ENCODE results near the gene PPP2R2B. TPM values are rescaled to one million over a fixed set of nuclear protein-coding genes. Genes with fewer than 3 reads are reported as not detected.
"Not testable (repeated sequence)": the region's sequence is repeated elsewhere in the genome, so short reads cannot be mapped to it uniquely, and the experiment has no call there.

PPP2R2B gene
- total RNA-seq, 4 donors from 2014 or later = 0.20 to 1.9 (median 1.3) TPM

DNA sequence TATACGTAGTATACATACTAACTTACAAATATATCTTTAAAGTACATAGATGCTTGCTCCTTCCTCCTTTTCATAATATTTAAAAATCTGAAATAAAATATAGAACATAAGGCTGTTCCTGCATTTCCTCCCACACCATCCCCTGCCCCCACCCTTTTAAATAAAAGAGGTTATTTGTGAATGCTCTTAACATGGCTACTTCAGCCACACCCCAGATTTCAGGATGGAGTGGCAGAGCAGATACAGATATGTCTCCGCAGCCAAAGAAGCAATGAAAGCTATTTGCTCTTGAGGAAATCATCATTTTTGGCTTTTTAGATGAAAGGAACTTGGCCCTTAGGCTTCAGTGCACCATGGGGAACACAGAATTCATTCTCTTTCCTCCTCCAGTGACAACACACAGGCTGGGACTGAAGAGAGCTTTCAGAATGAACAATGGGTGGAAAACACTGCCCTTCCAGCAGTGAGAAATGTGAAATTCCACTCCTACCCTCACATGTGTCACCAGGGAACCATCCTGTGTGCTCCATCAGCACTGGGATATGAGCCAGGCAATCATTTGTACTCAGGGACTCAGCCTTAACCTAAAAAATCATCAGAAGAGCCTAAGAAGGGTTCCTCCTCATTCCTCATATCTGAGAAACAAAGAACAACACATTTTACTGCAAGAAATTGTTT, 134.3 kb downstream of the PPP2R2B start:
- no peaks in the 10 kb centered on the region for H3K9me3 ChIP-seq
- TF ChIP-seq EP300 (IDR thresholded peaks at IDR 0.05; ENCODE audit: low read depth) (no peak), POLR2AphosphoS5 (IDR thresholded peaks at IDR 0.05) (no peak), POLR2A (IDR thresholded peaks at IDR 0.05) (no peak), CTCF (IDR thresholded peaks at IDR 0.05) (no peak)
- H3K27ac ChIP-seq = no peak overlapping the region
- intact Hi-C loops (cut with DNase I; ENCODE audit: low total_unique reads) = no loop called here
- H3K4me3 ChIP-seq = no peak overlapping the region
- 78 to 85% methylated on average over 2 of the region's 2 CpGs for WGBS, 2 donors (ENCODE audit: low coverage in 1 of 2)
- no peaks in the 10 kb centered on the region for H3K36me3 ChIP-seq
- no peak for DNase-seq
- in situ Hi-C loops (cut with MboI; ENCODE audit: low pct_ligation_motif_present in 1 of 4, low pct_unique_long_range_greater_than_20kb in 1 of 4, low sequenced_read_pairs in 3 of 4) = no loop called here
- no peaks in the 10 kb centered on the region for H3K27me3 ChIP-seq
- H3K4me1 ChIP-seq = no peaks in the 10 kb centered on the region

DNA sequence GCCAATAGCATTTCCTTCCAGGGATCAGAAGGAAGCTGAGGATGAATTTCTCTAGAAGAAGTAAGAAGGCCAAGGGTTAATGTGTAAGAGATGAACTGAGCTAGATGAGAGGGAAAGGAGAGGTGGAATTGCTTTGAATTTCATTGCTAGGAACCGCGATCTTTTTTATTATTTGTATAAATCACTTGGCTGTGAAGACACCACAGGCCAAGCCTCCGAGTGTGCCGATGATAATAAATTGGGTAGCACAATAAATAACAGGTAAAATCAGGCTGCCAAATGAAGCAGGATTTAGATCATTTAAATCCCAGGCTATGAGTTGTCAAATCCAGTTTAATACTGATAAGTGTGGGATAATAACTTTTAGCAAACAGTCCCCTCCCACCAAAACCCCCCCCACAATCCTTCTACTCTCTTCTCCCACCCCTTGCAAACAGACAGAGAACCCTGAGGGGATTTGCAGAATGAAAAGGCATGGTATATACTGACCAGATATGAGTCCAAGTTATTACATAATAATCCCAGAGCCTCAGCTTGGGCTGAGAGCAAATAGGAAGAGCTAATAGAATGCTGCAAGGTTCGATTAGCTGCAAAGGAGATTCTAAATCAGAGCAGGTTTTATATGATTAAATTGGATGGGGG, 143.5 kb downstream of the PPP2R2B start:
- in situ Hi-C loops (cut with MboI; ENCODE audit: low pct_ligation_motif_present in 1 of 4, low pct_unique_long_range_greater_than_20kb in 1 of 4, low sequenced_read_pairs in 3 of 4) (no loop called here), intact Hi-C loops (cut with DNase I; ENCODE audit: low total_unique reads) (no loop called here)
- Histone ChIP-seq H3K9me3 (no peaks in the 10 kb centered on the region), H3K4me3 (no peak overlapping the region), H3K36me3 (no peaks in the 10 kb centered on the region), H3K4me1 (no peaks in the 10 kb centered on the region), H3K27me3 (no peaks in the 10 kb centered on the region), H3K27ac (no peak overlapping the region)
- TF ChIP-seq CTCF (IDR thresholded peaks at IDR 0.05) (no peak), EP300 (IDR thresholded peaks at IDR 0.05; ENCODE audit: low read depth) (no peak), POLR2A (IDR thresholded peaks at IDR 0.05) (no peak), POLR2AphosphoS5 (IDR thresholded peaks at IDR 0.05) (no peak)
- no peak for DNase-seq
- 65 to 74% methylated on average over 5 of the region's 5 CpGs for WGBS, 2 donors (ENCODE audit: low coverage in 1 of 2)

DNA sequence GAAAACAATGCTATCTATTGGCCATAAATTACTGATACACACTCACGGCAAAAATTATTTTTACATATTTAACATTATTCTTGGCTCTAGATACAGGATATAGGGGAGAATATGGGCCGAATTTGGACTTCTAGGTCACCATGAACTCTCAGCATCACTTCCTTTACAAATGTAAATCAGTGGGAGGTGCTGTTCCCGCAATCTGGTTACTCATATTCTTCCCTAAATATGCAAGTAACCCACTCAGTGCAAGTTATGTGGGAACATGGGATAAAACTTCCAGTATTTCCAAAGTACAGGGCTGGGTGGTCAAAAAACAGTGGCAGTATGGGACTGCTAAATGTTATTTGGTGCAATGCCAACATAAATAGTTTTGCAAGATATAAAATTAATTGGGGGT, 145.6 kb downstream of the PPP2R2B start:
- Histone ChIP-seq H3K9me3 (peaks cover 5 to 9% of the 10 kb centered on the region in 2 donors), H3K27ac (no peak overlapping the region), H3K4me3 (no peak overlapping the region), H3K27me3 (no peaks in the 10 kb centered on the region), H3K36me3 (no peaks in the 10 kb centered on the region), H3K4me1 (no peaks in the 10 kb centered on the region)
- in situ Hi-C loops (cut with MboI; ENCODE audit: low pct_ligation_motif_present in 1 of 4, low pct_unique_long_range_greater_than_20kb in 1 of 4, low sequenced_read_pairs in 3 of 4) (no loop called here), intact Hi-C loops (cut with DNase I; ENCODE audit: low total_unique reads) (no loop called here)
- WGBS, 2 donors (ENCODE audit: low coverage in 1 of 2) = 60 to 75% methylated on average over 1 to 3 of the region's 3 CpGs
- no peak for DNase-seq
- no peak for TF ChIP-seq POLR2AphosphoS5 (IDR thresholded peaks at IDR 0.05)
- TF ChIP-seq EP300 (IDR thresholded peaks at IDR 0.05; ENCODE audit: low read depth) = no peak
- TF ChIP-seq CTCF (IDR thresholded peaks at IDR 0.05) = no peak
- no peak for TF ChIP-seq POLR2A (IDR thresholded peaks at IDR 0.05)

DNA sequence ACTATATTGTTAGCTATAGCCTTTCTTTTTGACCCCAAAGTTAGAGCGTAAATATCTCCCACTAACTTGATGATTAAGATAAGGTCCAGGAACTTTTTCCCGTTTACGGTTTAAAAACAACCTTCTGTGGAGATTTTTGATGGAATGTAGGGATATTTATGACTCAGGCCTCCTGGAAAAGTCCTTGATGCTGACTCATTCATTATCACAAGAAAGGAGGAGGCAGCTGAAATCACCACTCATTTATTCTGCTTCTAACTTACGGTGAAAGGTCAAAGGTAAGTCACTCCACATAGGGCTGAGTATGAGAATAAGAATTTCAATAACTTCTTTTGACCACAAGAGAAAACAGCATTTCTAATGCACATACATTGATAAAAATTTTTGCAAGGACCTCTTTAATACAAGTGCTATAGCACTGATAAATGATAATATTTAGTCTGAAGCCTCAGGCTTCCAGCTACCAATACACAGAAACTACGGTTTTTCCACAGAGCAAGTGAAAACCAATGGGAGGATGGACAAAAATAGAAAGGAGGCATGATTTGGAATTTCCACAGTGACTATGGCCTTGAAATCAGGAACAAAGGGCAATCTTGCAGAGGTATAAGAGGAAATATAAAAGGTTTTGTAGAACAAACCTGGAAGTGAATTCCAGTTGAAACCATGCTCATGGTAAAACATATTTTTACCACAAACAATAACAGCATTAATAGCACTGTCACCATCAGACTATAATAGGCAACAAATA, 146.5 kb downstream of the PPP2R2B start:
- Histone ChIP-seq H3K4me3 (no peak overlapping the region), H3K27ac (no peak overlapping the region), H3K36me3 (no peaks in the 10 kb centered on the region), H3K4me1 (no peaks in the 10 kb centered on the region), H3K9me3 (peaks cover 5 to 9% of the 10 kb centered on the region in 2 donors), H3K27me3 (no peaks in the 10 kb centered on the region)
- 70 to 74% methylated on average over 5 of the region's 5 CpGs for WGBS, 2 donors (ENCODE audit: low coverage in 1 of 2)
- TF ChIP-seq POLR2A (IDR thresholded peaks at IDR 0.05) (no peak), EP300 (IDR thresholded peaks at IDR 0.05; ENCODE audit: low read depth) (no peak), CTCF (IDR thresholded peaks at IDR 0.05) (no peak), POLR2AphosphoS5 (IDR thresholded peaks at IDR 0.05) (no peak)
- intact Hi-C loops (cut with DNase I; ENCODE audit: low total_unique reads) (no loop called here), in situ Hi-C loops (cut with MboI; ENCODE audit: low pct_ligation_motif_present in 1 of 4, low pct_unique_long_range_greater_than_20kb in 1 of 4, low sequenced_read_pairs in 3 of 4) (no loop called here)
- no peak for DNase-seq

DNA sequence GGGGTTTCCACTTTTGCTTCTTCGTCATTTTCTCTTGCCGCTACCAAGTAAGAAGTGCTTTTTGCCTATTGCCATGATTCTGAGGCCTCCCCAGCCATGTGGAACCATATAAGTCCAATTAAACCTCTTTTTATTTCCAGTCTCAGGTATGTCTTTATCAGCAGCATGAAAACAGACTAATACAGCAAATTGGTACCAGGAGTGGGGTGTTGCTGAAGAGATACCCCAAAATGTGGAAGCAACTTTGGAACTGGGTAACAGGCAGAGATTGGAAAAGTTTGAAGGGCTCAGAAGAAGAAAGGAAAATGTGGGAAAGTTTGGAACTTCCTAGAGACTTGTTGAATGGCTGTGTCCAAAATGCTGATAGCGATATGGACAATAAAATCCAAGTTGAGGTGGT, 149.8 kb downstream of the PPP2R2B start:
- H3K4me3 ChIP-seq; H3K36me3 ChIP-seq; H3K27me3 ChIP-seq; intact Hi-C loops (cut with DNase I; ENCODE audit: low total_unique reads); H3K27ac ChIP-seq; in situ Hi-C loops (cut with MboI; ENCODE audit: low pct_ligation_motif_present in 1 of 4, low pct_unique_long_range_greater_than_20kb in 1 of 4, low sequenced_read_pairs in 3 of 4); H3K9me3 ChIP-seq; DNase-seq; H3K4me1 ChIP-seq: not testable (repeated sequence)
- 90 to 94% methylated on average over 3 of the region's 3 CpGs for WGBS, 2 donors (ENCODE audit: low coverage in 1 of 2)

All from transverse colon (tissue), 4 donors.